Brain pericyte (primary cell): ENCODE measurements around the gene OCEL1.
A peak's percentile ranks its signal among the peaks of the same experiment; 100 is the strongest.

Experiments used
- DNase-seq: peaks from one replicate; pipeline ENCODE4 v3.0.0-alpha.2; 2012; ENCODE audit warnings: low read depth, low spot score

The OCEL1 gene

DNA sequence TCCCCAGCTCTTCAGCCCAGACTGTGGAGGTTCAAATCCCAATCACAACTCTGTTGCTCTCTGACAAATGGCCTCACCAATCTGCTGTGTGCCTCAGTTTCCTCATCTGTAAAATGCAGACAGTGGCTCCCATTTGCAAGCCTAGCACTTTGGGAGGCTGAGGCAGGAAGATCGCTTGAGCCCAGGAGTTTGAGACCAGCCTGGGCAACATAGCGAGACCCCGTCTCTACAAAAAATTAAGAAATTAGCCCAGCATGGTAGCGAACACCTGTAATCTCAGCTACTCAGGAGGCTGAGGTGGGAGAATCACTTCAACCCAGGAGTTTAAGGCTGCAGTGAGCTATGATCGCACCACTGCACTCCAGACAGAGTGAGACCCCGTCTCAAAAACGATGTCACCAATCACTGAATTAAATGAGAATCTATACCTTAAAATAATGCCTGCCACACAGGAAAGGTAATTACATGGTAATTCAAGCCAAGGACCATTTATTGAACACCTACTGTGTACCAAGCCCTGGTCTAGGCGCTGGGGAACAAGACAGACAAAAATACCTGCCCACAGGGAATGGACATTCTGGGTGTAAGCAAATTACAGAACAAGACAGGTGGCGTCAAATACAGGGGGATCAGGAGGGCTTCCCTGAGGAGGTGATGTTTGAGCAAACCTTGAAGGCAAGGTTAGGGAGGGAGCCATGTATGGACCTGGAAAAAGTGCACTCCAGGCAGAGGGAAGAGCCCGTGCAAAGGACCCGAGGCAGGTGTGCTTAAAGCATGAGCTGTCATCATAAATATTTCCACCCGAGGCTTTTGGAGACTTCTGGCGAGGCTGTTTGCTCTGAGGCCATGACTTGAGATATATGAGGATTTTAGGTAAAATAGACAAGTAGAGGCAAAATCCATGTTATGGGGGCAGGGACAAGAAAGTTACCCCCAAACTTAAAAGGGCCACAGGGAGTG, 12.0 kb downstream of the OCEL1 start:
- DNase-seq: no peak

- DNase-seq: no peak
Observed at GRCh38 chr19:17240062-17240752, 14.2 kb downstream of the OCEL1 start.

GRCh38 chr19:17240826-17241399, 14.9 kb downstream of the OCEL1 start:
- no peak for DNase-seq

DNA sequence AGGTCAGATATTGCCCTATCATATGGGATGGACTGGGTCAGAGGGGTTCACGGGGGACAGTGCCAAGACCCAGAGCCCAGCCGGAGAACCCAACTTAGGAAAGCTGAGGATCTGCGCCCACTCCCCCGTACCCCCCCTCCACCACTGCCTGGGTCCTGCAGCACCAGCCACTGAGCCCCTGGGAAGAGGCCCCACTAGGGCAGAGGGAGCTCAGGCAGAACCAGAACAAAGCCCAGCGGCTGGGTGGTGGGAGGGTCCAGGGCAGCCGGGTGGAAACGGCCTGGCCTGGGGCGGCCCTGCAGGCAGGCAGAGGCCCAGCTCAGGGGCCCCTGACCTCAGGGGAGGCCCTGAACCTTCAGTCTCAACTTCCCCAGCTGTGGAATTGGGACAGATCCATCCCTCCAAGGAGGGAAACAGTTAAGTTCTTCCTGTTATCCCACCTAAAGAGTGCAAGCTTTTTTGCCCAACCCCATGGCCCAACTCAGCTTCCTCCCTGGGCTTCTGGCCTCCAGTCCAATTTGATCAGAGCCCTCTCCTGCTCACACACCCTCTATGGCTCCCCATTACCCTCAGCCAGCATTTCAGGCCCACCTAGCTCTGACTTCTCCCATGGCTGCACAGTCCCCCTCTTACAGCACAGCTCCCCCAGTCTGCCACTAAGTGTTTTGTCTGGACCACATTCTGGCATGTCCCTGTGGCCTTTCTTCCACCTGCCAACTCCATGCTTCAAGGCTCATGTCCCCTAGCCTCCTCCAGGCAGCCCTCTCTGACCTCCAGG, 16.6 kb downstream of the OCEL1 start:
- no peak for DNase-seq

DNA sequence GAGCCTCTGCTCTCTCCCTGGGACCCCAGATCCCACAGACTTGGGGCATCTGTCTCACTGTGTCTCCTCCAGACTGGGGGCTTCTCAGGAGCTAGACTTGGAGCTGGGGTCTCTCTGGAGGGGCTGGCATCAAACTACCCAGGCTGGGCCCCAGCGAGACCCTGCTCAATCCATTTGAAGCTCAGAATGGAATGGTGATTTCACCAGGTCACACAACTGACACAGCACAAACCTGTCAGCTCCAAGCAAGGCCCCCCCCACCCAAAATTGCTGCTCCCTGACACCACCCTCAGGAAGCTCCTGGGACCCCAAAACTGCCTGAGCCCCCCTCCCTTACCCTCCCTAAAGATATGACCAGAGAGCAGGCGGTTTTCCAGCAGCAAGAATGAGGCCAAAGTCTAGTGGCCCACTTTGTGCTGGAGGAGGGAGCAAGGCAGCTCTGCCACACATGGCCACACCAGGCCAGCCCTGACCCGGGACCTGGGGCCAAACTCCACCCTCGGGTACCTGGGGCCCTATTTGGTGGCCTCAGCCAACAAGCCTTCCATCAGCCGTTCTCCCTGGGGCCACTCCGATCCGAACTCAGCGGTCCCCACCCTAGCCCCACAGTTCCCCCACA, 17.3 kb downstream of the OCEL1 start:
- no peak for DNase-seq

- no peak for DNase-seq
Observed at GRCh38 chr19:17243830-17244617, 18.0 kb downstream of the OCEL1 start.

GRCh38 chr19:17244618-17245534, 18.9 kb downstream of the OCEL1 start:
- no peak for DNase-seq

- DNase-seq: no peak
Observed at GRCh38 chr19:17245535-17245984, 19.5 kb downstream of the OCEL1 start, which contains the start of gene NR2F6. Gene NR2F6 (minus strand): TSS chr19:17245919. CDS start chr19:17245220, 699 bp downstream.

DNA sequence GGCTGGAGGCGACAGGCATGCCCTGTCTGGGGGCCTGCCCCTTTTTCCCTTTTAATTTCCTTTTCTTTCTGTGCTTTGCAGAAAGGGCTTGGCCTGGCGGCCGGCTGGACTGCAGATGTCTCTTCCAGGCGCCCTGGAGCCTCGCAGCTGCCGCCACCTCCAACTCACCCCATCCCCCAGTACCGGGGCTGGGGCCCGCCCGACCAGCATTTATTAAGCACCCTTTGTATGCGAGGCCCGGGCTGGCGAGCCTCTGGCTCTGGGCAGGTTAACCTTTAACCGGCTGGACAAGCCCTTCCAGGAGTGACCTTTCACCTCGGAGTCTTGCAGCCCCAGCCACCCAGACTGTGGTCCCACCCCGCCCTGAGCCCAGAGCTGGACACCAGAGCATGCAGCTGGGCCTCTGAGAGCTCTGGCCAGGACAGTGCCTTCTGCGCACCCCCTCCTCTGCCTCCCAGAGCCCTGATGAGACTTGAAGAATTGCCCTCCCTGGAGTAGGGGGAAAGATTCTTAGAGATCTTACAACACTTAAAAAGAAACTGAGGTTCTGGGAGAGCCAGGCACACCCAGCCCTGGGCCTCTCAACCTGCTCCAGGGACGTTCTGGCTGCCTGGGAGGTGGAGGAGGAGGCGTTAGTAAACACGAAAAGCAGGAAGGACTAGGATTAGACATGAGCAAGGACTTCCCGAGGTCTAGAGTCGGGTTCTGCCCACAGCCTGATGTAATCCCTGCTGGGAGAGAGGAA, 20.8 kb downstream of the OCEL1 start:
- peak; percentile 45 for DNase-seq

DNA sequence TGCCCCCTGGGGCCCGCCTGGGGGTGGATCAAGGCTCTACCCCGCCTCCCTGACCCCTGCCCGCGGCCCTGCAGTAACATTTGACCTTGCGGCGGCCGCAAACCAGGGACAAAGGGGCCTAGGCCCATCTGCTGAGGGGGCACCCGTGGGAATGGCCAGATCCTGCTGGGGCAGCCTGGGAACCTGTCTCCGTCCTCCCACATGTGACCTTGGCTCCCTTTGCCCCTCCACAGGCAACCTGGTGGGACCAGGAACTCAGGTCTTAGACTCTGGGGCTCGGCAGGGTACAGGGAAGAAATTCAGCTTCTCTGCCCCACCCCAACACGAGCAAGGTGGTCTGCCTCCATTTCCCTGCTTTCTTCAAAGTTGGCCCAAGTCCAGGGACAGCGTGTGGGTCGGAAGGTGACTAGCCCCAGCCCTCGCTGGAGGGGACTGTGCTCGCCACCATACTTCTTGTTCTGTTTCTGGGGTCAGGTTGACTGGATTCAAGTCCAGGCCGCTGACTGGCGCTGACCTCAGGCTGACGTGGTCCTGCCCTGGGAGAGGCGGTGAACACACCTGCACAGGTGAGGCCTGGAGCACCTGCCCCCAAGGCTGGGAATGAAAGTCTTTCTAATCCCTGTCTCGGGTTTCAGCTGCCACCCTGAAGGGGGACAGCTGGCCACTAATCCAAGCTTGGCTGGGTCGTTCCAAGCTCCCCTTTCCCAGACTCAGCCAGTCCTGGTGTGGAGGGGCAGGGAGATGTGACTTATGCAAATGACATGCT, 22.2 kb downstream of the OCEL1 start:
- DNase-seq: no peak

DNA sequence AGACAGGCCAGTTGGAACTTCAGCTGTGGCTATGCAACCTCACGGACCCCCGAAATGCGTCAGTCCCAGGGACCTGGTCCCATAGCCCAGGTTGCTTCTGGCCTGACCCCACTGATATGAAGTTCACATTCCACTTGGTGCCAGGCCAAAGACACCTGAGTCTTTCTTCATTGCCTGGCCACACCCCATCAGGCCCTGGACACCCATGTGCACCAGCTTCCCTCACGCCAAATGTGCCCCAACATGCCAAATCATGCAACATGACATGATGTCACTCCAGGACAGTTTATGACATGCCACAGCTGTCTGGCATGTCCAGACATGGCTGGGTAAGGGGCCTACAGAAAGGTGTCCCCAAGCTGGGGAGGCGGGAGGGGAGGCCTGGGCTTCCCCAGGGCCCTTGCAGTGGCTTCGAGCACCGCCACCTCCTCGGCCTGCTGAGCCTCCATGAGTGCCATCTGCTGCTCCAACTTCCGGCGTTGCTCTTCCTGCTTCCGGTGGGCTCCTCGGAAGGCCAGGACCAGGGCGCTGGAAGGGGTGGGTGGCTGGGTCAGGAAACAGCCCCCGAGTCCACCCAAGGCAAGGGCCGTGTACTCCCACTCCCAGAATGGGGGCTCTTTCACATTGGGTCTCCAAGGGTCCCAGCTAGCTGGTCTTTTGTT, 24.0 kb downstream of the OCEL1 start:
- no peak for DNase-seq

DNA sequence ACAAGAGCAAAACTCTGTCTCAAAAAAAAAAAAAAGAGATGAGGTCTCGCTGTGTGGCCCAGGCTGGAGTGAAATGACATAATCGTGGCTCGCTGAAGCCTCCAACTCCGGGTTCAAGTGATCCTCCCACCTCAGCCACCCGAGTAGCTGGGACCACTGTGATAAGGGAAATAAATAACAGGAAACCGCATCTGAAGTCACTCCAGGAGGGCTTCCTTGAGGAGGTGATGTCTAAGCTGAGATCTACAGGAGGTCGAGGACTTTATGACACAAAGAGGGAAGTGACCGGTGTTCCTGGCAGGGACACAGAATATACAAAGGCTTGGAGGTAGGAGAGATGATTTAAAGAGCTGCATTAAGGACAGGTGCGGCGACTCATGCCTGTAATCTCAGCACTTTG, 28.6 kb downstream of the OCEL1 start:
- DNase-seq: no peak

DNA sequence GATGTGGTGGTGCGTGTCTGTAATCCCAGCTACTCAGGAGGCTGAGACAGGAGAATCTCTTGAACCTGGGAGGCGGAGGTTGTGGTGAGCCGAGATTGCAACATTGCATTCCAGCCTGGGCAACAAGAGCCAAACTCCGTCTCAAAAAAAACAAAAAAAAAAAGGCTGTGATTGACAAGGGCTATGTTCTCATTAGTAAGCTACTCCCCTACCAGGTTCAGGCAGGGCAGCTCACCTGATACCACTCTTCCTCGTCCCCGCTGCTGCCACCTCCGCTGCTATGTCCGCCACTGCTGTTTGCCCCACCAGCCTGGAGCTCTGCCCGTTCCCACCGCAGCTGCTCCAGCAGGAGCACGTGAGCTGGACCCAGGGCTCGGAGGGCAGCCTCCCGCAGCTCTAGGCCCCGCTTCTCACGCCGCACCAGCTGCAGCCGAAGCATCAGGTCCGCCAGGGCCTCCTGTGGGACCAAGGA, 29.2 kb downstream of the OCEL1 start:
- no peak for DNase-seq

GRCh38 chr19:17256130-17256529, 30.1 kb downstream of the OCEL1 start:
- no peak for DNase-seq

DNA sequence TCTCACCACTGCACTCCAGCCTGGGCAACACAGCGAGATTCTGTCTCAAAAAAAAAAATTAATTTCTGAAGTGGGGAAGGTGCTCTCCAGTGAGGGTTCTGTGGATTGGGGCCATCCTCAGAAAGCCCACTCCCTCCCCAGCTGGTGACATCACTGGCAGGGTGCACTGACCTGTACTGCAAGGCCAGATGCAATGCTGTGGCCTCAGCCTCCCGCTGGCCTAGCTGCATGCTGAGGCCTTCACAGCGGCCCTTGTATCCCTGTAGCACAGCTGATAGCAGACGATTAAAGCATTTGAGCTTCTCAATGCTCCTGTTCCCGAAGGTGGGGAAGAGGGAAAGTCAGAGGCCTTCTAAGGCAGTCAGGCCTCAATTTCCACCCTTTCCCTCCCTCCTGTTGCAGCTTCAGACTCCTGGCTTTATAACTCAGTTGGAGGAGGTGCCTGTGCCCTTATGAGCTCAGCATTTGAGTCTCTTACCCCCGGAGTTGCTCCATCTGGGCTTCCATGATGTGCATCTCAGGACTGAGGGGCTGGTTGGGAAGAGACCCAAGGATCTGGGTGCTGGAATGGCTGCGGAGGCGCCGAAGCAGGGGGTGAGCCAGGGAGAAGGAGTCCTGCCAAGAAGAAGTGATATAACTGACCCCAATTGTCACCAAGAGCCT, 33.2 kb downstream of the OCEL1 start:
- no peak for DNase-seq

GRCh38 chr19:17259934-17260333, 33.9 kb downstream of the OCEL1 start:
- no peak for DNase-seq
